Kidney (tissue), 22 donors: ENCODE measurements around the gene NFXL1. TPM values are rescaled to one million over a fixed set of nuclear protein-coding genes. Genes with fewer than 3 reads are reported as not detected.

Source experiments
- DNase-seq, 5 donors: peaks; one replicate each; pipeline ENCODE4 v3.0.0-alpha.2; 2013 to 2020
- FAIRE-seq: peaks from 2 replicates; lab custom pipeline; 2012; peaks lifted over from hg19 to GRCh38; lab: Jason Lieb, UNC
- H3K27ac ChIP-seq, 2 donors: one replicate each; pipeline ENCODE4 v1.7.0; 2013; ENCODE audit warnings: low read depth in 2 of 2, low read length in 2 of 2, inconsistent platforms in 1 of 2
- H3K27me3 ChIP-seq: one replicate; pipeline ENCODE4 v1.7.1; 2013; ENCODE audit warnings: low read length, inconsistent platforms; ENCODE audit not compliant: control insufficient read depth, insufficient read depth
- H3K36me3 ChIP-seq, 3 donors: one replicate each; pipeline versions ENCODE4 v1.7.0 to v1.7.1; 2013; ENCODE audit warnings: low read length in 3 of 3, control low read depth in 1 of 3, inconsistent platforms in 1 of 3; ENCODE audit not compliant: insufficient read depth in 3 of 3, control insufficient read depth in 2 of 3
- H3K4me1 ChIP-seq, 3 donors: one replicate each; pipeline versions ENCODE4 v1.7.0 to v1.7.1; 2013; ENCODE audit warnings: low read length in 3 of 3, inconsistent platforms in 1 of 3, low read depth in 1 of 3; ENCODE audit not compliant: control insufficient read depth in 2 of 3, insufficient read depth in 2 of 3
- H3K4me3 ChIP-seq, 3 donors: one replicate each; pipeline versions ENCODE4 v1.7.0 to v1.8.1; 2013; ENCODE audit warnings: low read length in 3 of 3, control low read depth in 1 of 3, inconsistent platforms in 1 of 3
- H3K9ac ChIP-seq, 3 donors: one replicate each; pipeline versions ENCODE4 v1.7.0 to v1.7.1; 2013; ENCODE audit warnings: low read length in 3 of 3, control low read depth in 1 of 3, inconsistent platforms in 1 of 3
- H3K9me3 ChIP-seq, 3 donors: one replicate each; pipeline versions ENCODE4 v1.7.0 to v1.7.1; 2013; ENCODE audit warnings: low read length in 3 of 3, control low read depth in 1 of 3, inconsistent platforms in 1 of 3; ENCODE audit not compliant: control insufficient read depth in 2 of 3, insufficient read depth in 1 of 3
- CTCF ChIP-seq: IDR thresholded peaks from 3 replicates; pipeline ENCODE4 v1.5.1; 2012; ENCODE audit warnings: mild to moderate bottlenecking, moderate library complexity, borderline replicate concordance; ENCODE audit not compliant: insufficient read depth; ENCODE audit errors: extremely low read depth
- intact Hi-C: fragments of 100-400 bp; cut with DNase I; formaldehyde crosslinking; loops from one replicate; pipeline ENCODE4 v1.11.1; 2022
- long read RNA-seq, 10 donors: library from polyadenylated mRNA in 1 of 10; unstranded in 1 of 10; transcript quantifications; one replicate each; pipeline ENCODE4 v2.0.0 and lab custom pipeline, GENCODE V29; 2021 to 2026
- polyA plus RNA-seq: library from polyadenylated mRNA; stranded (reverse); fragments of 350-450 nt; fragmentation: Illumina TruSeq; extraction: RNeasy Lipid Tissue Mini Kit (QIAGEN cat#74804); gene quantifications from one replicate; pipeline ENCODE4 v1.2.3, GENCODE V29; 2014; ENCODE audit warnings: low read depth, low replicate concordance; ENCODE audit not compliant: insufficient read depth
- total RNA-seq: library from RNA; stranded (reverse); fragmentation: NEBNext Ultra II Directional; extraction: Animal tissue kit (Norgen Biotek cat#: 25700); gene quantifications from one replicate; pipeline ENCODE4 v1.2.1, GENCODE V29; 2021
- donor health status: control.
- donor health status: control.
- donor health status: control.
- donor health status: control.
- donor health status: control.
- donor health status: DM: yes; HTN: yes; CAD: no.
- donor health status: Normal renal cell carcinoma (clear cell type).

Gene NFXL1
- total RNA-seq = 16.0 TPM
- 5.5 TPM for polyA plus RNA-seq
- long read RNA-seq, donor 1 = 0 reads
- long read RNA-seq, donor 2, partial matches to known transcripts = 0 of 1 reads
- long read RNA-seq, donor 2, other reads (novel, unspliced or antisense) = 0 of 1 reads
- long read RNA-seq, donor 3, partial matches to known transcripts = 0 of 4 reads
- long read RNA-seq, donor 3, other reads (novel, unspliced or antisense) = 0 of 4 reads
- long read RNA-seq, donor 4, partial matches to known transcripts = 0 of 2 reads
- long read RNA-seq, donor 4, other reads (novel, unspliced or antisense) = 0 of 2 reads
- long read RNA-seq, donor 5 = 0 reads
- long read RNA-seq, donor 6, partial matches to known transcripts = 0 of 1 reads
- long read RNA-seq, donor 6, other reads (novel, unspliced or antisense) = 0 of 1 reads
- long read RNA-seq, donor 7, partial matches to known transcripts = 1 of 3 reads
- long read RNA-seq, donor 7, other reads (novel, unspliced or antisense) = 1 of 3 reads
- long read RNA-seq, donor 8, partial matches to known transcripts = 0 of 1 reads
- long read RNA-seq, donor 8, other reads (novel, unspliced or antisense) = 0 of 1 reads
- long read RNA-seq, donor 9, partial matches to known transcripts = 0 of 1 reads
- long read RNA-seq, donor 9, other reads (novel, unspliced or antisense) = 0 of 1 reads
- long read RNA-seq, donor 10 = 0 reads

DNA sequence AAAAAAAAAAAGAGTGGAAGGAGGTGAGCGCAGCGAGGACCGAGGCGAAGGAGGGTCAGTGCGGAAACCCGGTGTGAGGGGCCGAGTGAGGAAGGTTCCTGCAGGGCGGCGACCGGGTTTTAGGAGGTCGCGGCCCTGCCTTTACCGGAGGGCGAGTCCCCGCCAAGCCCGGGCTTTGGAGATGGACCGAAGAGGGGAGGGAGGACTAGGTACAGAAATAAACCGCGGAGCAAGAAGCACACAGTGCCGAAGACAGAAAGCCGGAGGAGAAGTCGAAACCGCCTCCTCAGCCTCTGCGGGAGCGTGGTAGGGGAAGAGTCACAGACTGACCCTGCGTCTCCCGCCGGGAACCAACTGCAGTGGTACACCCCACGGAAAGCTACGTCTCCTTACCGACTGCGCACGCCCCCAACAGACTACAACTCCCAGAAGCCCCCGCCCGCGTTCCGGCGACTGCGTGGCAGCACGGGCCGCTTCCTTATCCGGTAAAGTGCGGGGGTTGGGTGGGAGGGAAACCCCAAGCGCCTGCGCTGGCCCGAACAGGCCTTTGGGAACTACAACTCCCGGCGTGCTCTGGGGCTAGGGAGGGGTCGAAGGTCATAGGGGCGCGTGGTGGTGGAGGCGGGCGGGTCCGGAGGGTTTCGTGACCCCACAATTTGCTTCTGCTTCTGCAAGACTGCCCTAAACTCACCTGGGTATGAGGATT lies at the start of gene NFXL1:
Gene NFXL1 (minus strand): TSS at position 364 of the 706 bp plus-strand sequence. CDS start 380 bp downstream, outside the sequence.
- intact Hi-C loops = no loop called here

GRCh38 chr4:47954677-47955076 lies 40.3 kb upstream of the NFXL1 start:
- Histone ChIP-seq H3K27me3 (no peaks in the 10 kb centered on the region), H3K4me1 (no peaks in the 10 kb centered on the region), H3K9ac (no peak overlapping the region), H3K4me3 (no peak overlapping the region), H3K9me3 (no peaks in the 10 kb centered on the region), H3K27ac (no peak overlapping the region), H3K36me3 (no peaks in the 10 kb centered on the region)
- DNase-seq (no peak), FAIRE-seq (no peak)
- intact Hi-C loops = no loop called here
- TF ChIP-seq CTCF = no peak

More for the DNA sequence above, at the start of gene NFXL1:
- Histone ChIP-seq H3K9me3 (no peaks in the 10 kb centered on the region), H3K4me1 (peaks cover 0 to 10% (median 6%) of the 10 kb centered on the region in 3 donors), H3K4me3 (peak within 1 kb of the TSS; percentile 94 to 98 (median 96)), H3K27ac (peak within 1 kb of the TSS; percentile 68 to 72), H3K36me3 (no peaks in the 10 kb centered on the region), H3K27me3 (no peaks in the 10 kb centered on the region), H3K9ac (peak within 1 kb of the TSS; percentile 79 to 94 (median 91))
- TF ChIP-seq CTCF = no peak
- no peak for FAIRE-seq
- peak; percentile 98 to 99 (median 99) for DNase-seq

DNA sequence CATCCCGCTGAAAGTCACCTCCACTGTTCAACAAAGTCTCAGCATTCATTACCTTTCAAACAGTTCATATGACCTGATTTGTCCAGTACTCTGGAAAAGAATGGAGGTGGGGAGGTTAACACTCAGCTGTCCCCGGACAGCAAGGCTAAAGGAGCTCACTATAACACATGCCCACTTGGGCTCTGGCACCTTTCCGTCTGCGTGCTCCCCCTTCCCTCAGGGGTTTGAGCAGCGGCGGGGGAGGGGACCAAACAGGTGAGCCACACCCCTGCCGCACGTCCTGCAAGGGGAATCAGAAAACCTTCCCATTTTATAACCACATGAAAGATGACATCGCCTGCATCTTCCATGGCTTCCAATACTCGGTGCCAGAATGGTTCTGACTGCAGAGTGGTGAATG lies 39.9 kb upstream of the NFXL1 start:
- no peak overlapping the region for H3K27ac ChIP-seq
- no peak for TF ChIP-seq CTCF
- no peak overlapping the region for H3K4me3 ChIP-seq
- H3K9ac ChIP-seq = no peak overlapping the region
- no peak for DNase-seq
- H3K36me3 ChIP-seq = no peaks in the 10 kb centered on the region
- H3K27me3 ChIP-seq = no peaks in the 10 kb centered on the region
- intact Hi-C loops = no loop called here
- H3K9me3 ChIP-seq = no peaks in the 10 kb centered on the region
- H3K4me1 ChIP-seq = no peaks in the 10 kb centered on the region
- no peak for FAIRE-seq
